LHCN-M2 (cell line): ENCODE data around the gene CHMP5. TPM values are rescaled to one million over a fixed set of nuclear protein-coding genes. Genes with fewer than 3 reads are reported as not detected.
A peak's percentile ranks its signal among the peaks of the same experiment; 100 is the strongest.

Experiments used
- DNase-seq: peaks from one replicate; pipeline ENCODE4 v3.0.0-alpha.2; 2012; ENCODE audit warnings: low read depth
- polyA plus RNA-seq: library from polyadenylated mRNA; unstranded; fragments of >200 nt; gene quantifications from one replicate; pipeline ENCODE4 v1.2.1, GENCODE V29; 2012; ENCODE audit warnings: missing spikeins
- total RNA-seq: library from RNA; depleted of rRNA; stranded (reverse); fragments of >200 nt; gene quantifications from 2 replicates; pipeline ENCODE4 v1.2.3, GENCODE V29; 2014; rRNA removed

CHMP5 gene
- 77.4 and 78.9 TPM in 2 replicates for total RNA-seq
- 62.2 TPM for polyA plus RNA-seq

DNA sequence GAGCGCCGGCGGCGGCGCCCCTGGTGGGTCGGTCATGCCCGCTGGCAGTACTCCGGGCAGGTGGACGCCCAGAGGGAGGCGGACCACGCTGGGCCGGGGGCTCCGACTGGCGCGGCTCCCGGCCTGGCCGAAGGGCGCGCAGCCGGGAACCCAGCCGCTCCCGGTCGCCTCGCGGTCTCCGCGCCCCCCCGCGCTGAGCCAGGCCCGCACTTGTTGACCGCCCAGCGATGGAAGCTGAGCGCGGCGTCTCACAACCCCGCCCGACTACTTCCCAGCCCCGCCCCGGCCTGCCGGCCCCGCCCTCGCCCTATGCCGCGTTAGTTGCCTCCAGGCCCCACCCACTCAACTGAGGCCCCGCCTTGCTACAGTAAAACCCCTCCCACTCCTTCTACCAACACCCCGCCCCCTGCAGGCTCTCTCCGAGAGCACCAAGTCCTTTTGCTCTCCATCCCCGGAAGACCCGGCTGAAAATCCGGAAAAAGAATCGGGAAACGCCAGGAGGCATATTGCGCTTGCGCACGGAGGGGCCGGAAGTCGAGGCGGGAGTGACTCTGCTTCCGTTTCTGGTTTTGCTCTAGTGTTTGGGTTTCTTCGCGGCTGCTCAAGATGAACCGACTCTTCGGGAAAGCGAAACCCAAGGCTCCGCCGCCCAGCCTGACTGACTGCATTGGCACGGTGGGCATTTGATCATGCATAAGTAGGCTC lies at the start of gene CHMP5, which contains the start of gene BAG1:
CHMP5 (plus strand) TSS at position 577 of the 705 bp plus-strand sequence; CDS start at position 607, 30 bp downstream.
BAG1 (minus strand) TSS at position 236 of the 705 bp plus-strand sequence.
- peak; percentile 99 for DNase-seq

DNA sequence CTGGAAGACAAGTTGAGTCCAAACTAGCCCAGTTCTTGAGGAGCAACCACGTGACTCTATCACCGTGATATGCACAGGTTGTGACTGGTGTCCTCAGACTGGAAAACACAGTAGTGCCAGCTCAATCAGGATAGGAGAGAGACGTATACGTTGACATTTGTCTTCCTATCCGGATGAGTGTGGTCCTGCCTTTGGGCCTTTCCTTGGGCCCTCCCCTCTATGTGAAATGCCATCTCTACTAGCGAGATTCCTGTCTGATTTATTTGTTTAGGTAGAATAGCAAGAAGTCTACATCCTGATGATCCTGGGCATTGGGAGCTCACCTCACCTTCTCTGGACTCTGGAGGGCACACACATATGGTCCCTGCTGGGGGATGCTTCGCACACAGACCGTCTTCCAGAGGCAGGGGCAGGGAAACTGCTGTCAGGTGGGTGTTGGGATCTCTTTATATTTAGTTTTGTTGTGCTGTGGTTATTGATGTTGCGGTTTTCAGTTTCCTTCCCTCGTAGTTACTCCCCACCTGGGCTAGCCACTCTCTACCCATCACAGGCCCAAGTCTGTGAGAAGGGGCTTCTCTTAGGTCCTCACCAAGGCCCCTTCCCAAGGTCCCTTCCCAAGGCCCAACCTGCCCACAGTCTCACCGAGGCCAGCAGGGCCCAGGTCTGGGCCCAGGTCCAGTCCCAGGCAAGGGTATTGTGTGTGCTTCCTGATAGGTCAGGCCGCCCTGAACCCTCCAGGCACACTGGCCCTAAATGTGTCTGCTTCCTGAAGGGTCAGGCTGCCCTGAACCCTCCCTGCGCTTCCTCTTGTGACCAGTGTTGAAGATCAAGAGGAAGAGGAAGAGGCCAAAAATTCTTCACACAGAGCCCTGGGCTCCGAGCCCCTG lies 43.9 kb upstream of the CHMP5 start:
- DNase-seq: no peak

DNA sequence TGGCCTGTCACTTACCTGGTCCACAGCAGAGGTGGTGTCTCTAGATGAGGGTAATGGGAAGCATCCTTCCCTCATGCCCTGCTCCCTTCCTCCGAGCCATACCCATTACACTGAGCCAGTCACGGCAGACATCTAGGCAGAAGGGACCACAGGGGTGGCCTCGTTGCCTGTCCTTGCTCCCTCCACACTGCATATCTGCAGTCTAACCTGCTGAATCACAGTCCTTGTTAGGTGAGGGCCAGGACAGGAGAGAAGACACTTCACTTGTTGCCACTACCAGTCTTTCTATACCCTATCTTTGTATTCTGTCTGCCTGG lies 43.3 kb upstream of the CHMP5 start:
- no peak for DNase-seq

DNA sequence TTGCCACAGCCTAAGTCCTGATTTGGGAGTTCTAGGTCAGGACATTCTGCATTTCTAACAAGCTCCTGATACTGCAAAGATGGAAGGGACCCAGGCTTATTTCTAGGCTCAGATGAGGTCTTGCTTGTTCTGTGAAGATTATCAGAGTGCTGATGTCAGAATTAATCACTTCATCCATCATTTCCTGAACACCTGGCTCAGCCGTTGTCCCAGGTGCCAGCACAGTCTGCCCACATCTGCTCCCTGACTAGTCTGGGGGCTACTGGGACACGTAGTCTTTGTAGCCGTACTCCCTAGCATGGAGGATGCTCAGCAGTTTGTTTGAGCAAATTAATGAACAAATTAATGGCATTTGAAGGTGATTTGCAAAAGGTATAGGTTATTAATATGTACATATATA lies 42.8 kb upstream of the CHMP5 start:
- DNase-seq: no peak

DNA sequence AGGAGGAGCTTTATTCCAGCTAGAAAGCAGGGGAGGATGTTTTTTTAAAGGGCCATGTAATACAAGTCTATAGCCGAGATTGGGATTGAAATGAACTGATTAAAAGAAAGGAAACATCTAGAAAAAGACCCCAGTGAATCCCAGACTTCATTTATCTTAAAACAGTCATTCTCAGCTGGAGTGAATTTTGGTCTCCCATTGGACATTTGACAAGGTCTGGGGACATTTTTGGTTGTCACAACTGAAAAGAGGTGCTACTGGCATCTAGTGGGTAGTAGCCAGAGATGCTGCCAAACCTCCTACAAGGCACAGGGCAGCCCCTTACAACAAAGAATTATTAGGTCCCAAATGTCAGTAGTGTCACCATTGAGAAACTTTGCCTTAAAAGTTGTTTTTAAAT lies 41.2 kb upstream of the CHMP5 start:
- DNase-seq: no peak

DNA sequence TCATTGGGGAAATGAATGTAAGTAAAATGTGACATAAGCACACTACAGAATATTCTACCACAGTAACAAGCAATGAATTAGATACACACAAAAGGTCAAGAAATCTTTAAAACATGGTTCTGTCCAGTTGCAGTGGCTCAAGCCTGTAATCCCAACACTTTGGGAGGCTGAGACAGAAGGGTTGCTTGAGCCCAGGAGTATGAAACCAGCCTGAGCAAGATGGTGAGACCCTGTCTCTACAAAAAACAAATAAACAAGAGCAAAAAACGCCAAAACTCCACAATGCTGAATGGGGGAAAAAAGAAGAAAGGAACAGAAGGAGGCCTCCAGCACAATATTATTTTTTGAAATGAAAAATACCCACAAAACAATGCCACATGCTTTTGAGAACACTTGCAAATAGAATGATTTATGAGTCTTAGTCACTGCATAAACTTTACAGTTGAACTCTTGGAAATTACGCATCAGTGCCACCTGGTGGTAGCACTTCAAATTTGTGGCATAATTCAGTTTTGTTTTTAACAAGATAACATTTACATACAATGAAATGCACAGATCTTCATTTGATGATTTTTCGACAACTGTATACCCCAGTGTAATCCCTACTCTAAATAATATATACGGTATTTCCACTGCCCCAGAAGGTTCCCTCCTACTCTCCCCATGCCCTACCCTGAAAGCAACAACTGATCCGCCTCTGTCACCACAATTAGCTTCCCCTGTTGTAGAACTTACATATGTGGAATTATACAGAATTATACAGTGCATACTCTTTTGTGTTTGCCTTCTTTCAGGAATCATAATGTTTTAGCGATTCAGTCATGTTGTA lies 39.3 kb upstream of the CHMP5 start:
- DNase-seq: peak; percentile 79

DNA sequence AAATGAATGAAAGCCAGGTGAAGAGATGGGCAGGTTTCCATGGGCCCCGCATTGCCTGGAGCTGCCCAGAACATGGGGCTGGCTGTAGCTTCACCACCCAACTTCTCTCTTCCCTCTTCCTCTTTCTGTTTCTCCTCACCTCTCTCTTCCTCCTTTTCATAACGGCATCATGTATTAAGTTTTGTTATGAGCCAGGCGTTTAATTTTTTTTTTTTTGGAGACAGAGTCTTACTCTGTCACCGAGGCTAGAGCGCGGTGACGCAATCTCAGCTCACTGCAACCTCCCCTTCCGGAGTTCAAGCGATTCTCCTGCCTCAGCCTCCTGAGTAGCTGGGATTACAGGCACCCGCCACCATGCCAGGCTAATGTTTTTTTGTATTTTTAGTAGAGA lies 37.8 kb upstream of the CHMP5 start:
- DNase-seq: no peak

DNA sequence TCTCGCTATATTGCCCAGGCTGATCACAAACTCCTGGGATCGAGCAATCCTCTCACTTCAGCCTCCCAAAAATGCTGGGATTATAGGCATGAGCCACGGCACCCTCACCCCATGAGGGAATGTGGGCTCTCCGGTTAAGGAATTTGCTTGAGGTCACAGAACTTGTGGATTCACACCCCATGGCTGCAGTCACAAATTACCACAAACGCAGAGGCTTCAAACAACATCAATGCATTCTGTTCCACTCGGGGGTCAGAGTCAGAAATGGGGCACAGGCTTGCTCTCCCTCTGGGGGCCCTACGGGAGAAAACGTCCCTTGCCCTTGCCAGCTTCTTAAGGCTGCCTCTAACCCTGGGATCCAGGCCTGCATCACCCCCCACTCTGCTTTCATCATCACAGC lies 37.1 kb upstream of the CHMP5 start:
- no peak for DNase-seq

DNA sequence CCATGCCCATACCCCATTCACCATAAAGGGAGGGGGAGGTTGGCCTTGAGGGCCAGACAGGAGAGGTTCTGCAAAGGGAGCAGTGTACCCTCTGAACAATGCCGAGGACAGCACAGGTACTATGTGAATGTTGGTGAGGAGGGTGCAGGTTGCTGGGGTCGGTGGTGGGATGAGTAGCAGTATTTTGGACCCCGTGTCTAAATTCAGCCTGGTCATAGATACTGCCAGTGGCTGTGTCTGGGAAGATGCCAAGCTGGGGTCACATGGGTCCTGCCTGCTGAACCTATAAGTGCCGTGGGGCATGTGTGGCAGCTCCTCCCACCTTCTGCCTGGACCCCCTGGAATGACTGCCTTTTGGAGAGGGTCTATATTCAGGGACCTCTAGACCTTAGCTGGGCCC lies 36.2 kb upstream of the CHMP5 start:
- DNase-seq: no peak

DNA sequence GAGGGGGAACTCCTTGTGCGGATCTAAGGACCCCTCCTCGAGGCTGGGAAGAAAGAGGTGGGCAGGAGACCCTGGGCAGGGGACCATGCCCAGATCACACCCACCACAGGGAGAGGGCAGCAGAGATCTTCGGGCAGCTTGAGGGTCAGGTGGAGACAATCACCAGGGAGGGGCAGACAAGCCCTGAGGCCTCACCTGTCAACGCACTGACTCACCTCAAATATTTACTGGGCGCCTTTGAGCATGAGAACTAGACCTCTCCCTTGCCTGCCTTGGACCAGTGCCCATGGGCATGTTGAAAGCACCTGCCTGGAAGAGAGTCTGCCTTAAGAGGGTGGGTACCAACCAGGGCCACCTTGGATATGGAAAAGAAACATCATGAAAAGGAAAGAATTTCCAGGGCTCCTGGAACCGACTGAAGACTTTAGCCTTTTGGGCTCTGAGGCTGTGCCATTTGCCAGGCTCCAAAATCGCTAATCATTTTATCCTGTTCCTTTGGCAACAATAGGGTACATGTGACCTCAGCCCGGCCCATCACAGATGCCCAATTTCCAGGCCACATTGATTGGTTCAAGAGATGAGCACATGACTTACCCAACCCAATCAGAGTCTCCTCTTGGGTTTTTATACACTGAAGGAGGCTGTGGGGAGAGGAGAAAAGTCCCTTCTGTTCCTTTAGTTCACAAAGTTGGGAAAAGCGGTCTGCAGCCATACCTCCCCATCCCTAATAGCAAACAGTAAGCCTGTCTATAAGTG lies 35.3 kb upstream of the CHMP5 start:
- no peak for DNase-seq

DNA sequence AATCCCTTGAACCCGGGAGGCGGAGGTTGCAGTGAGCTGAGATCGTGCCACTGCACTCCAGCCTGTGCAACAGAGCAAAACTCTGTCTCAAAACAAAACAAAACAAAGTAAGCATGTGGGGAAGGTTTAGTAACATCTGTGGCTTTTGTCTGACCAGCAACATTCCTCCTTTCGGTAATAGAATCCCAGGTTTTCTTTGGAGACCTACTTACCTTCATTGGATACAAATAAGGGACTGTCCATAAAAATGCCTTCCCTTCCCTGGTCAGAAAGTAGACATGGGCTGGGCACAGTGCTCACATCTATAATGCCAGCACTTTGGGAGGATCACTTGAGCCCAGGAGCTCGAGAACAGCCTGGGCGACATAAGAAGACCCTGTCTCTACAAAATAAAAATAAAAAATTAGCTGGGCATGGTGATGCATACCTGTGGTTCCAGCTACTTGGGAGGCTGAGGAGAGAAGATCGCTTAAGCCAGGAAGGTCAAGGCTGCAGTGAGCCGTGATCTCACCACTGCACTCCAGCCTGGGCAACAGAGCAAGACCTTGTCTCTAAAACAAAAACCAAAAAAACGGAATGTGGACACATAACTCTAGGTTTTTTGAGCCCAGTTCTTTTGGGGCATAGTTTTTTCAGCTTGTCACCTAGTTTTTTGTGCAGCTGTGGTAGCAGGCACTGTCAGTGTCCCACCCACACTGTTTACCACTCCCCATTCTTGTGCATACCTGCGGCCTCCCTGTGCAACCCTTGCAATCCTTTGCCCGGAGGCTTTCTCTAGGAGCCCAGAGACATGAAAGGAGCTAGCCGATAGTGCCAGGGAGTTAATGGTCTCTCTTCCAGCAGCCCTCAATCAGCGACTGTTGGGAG lies 33.9 kb upstream of the CHMP5 start:
- DNase-seq: no peak

DNA sequence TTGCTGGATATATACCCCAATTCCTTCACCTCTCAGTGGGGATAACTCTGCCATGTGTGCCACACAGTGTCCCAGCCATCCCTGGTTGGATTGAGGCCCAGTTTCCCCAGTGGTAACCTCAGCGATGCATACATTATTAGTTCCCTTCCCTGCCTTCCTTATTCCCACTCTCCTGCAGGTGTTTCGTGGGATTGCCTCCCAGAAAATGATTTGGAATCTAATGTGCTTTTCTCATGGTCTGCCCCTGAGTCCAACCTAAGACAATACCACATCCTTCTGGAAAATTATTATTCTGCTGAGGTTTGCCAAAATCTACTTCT lies 33.3 kb upstream of the CHMP5 start:
- DNase-seq: no peak

DNA sequence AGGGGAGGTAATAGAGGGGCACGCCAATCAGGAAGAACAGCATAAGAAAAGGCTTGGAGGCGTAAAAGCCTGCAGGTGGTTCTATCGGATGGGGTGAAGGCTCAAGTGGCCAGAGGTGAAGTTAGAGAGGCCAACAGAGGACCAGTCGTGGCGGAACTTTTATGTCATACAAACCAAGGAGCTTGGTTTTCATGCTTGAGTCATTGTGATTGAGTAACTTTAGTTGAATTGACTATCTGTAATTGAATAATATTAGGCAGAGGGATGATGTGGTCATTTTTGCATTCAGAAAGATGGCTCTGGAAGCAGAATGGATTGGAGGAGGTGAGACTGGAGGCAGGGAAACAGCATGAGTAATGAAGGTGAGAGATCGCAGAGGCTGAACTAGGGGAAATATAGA lies 32.0 kb upstream of the CHMP5 start:
- DNase-seq: no peak

DNA sequence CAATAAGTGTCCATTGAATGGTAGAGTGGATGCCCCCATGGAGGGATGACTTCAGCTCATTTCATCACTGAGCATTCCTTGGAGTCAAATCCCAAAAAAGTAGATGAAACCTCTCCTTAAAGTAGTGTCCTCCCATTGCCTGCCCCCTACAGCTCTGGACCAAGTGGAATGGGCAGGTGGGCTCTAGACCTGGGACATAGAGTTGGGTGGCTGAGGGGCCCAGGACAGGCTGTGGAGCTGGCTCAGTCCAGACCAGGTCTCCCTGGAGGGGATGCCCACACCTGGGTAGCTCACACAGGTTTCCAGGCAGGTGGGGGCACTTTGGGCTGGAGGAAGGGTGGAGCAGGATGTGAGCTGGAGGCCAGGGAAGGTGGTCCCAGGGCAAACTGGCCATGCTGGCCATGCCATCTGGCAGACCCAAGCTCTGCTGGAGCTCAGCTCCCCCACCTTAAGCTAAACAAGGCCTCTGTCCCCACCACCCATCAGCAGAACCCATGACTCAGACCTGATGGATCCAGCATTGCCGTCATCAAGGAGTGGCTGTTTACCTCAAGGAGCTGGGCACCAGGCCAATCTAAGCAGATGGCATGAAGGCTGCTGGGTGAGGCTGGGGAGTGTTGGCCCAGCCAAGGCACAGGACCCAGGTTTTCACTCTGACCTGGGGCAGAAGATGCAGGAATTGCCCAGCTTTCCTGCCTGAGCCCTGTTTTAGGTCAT lies 31.1 kb upstream of the CHMP5 start:
- DNase-seq: peak; percentile 91

DNA sequence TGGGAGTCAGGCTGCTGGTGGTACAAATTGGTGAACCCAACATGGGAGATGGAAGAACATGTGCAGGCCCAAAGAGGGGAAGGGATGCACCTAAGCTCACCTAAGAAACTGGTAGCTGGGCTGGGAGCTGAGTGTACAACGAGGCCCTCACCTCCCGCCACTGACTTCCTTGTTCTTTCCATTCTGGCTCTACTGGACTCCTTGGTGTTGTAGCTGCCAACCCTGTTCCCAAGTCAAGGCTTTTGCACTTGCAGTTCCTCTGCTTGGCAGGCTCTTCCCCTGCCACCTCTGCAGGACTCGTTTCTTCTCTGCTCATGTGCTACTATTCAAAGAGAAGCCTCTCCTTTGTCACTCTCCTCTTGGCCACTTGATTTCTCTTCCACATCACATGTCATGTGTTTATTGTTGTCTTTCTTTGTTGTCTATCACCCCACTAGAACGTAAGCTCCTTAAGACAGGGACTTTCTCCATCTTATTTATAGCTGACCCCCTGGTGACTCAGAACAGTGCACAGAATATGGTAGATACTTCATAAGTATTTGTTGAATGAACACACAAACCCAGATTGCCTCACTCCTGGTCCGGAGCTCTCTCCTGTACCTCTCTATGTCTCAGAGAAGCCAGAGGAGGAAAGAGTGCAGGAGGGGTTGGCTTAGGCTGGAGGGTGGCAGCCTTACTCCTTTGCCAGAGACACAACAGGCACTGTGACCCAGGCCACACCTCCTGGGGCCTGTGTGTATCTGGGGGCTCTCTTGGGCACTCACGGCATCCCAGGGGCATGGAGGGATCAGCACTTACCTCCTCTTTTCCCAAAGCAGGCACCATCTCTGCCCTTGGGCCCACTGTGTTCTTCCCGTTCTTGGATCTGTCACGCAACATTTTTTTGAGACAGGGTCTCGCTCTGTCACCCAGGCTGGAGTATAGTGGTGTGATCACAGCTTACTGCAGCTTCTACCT lies 30.1 kb upstream of the CHMP5 start:
- DNase-seq: no peak

DNA sequence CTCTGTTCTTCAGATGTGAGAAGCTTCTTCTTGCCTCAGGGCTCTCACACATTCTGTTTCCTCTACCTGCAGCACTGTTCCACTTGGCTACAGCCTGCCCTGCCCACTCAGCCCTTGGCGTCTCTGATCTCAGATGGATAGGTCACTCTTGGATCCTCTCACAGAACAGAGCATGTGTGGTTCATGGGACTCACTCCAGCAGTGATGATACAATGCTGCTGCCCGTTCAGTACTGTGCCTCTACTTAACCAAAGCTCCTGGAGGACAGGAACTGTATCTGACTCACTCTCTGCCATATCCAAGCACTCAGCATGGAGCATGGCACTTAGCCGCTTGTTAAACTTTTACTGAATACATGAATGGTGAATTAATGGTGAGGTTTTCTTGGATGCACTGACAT lies 28.3 kb upstream of the CHMP5 start:
- DNase-seq: no peak

DNA sequence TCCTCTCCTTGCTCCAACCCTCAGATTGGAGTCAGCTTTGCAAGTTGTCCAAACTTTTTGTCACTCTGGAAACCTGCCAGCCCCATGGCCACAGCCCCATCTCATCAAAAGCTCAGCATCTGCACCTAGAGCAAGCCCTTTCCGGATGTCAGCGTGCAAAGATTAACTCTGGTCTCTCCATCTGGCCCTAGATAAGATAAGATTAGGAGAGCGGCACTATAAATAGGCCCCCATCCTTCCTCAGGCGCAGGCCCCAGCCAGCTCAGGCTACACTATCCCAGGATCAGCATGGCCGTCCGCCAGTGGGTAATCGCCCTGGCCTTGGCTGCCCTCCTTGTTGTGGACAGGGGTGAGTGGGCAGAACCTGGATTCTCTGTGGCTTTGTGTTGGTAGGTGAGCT lies 24.9 kb upstream of the CHMP5 start, which contains the start of gene SPINK4:
SPINK4 (plus strand) TSS at position 247 of the 400 bp plus-strand sequence; CDS start at position 289, 42 bp downstream.
- DNase-seq: no peak

DNA sequence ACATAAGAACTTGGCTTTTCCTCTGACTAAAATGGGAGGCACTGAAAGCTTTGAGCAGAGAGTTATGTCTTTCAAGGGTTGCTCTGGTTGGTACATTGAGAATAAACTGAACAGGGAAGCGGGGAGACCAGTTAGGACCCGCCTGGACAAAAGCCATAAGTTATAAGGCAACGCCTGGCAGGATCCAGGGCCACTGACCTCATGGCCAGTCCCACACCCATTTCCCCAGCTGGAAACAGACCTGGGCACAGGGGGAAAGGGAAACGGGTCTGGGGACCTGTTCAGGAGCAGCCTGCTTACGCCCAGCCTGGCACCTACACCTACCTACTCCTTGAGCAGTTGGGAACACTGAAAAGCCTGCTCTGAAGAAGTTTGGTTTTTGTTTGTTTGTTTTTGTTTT lies 23.6 kb upstream of the CHMP5 start:
- no peak for DNase-seq
